HG03378 (cell line): ENCODE data around the gene MMP17.

Experiments
- ATAC-seq: cut with Tn5 transposase; IDR thresholded peaks from one replicate; pipeline ENCODE4 v1.9.1; 2021; ENCODE audit warnings: mild to moderate bottlenecking, moderate library complexity; ENCODE audit not compliant: unreplicated experiment

The MMP17 gene

DNA sequence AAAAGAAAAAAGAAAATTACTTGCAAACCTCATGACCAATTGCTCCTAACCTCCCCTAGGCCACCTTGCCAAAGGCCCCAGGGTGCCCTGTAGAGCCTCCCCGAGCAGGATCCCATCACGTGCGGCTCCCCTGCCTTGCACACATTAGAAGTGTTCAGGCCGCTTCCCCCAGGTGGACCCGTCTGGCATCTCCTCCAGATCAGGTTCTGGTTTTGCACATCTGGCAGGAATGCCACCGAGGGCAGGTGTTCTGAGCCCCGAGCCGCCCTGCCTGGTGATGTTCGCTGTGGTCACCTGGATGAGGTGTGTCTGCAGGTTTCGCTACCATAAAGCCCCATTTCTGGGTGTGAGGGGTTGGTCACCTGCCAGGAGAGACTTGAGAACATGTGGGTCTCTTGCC is 19.3 kb downstream of the MMP17 start:
- ATAC-seq, result no peak

DNA sequence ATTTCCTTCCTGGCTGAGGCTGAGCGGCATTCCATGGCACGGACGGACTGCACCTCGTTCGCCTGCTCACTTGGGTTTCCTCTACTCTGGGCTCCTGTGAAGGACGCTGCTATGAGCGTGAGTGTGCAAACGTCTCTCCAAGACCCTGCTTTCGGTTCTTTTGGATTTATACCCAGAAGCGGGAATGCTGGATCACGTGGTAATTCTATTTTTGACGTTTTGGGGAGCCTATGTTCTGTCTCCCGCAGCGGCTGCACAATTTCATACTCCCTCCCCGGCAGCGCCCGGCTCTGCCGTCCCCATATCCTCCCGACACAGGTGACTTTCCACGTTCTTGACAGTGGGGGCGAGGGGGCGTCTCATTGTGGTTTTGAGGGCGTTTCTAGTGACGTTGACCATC is 20.6 kb downstream of the MMP17 start:
- ATAC-seq, result no peak

DNA sequence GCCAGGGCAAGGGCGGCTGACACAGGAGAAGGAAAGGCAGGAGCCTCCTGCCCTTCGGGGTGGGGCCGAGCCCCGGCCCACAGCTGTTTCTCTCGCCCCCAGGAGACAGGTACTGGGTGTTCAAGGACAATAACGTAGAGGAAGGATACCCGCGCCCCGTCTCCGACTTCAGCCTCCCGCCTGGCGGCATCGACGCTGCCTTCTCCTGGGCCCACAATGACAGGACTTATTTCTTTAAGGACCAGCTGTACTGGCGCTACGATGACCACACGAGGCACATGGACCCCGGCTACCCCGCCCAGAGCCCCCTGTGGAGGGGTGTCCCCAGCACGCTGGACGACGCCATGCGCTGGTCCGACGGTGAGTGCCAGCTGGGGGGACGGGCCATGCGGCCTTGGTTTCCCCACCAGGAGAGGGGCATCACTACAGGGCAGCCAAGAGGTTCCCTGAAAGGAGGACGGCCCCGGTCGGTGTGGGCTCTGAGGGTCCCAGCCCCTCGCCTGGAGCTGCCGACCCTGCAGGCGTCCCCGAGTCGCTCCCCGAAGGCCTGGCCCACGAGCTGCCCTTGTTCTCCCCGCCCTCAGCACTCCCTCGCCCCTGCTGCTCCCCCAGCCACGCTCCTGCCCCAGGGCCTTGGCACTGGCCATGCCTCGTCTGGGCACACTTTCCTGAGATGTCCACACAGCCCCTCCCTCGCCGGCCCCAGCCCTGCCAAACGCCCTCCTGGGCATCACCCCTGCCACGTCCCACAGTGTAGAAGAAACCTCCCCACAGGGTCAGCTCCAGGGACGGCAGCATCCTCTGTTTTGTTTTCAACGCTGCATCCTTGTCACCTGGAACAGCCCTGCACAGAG is 21.7 kb downstream of the MMP17 start:
- no peak for ATAC-seq

DNA sequence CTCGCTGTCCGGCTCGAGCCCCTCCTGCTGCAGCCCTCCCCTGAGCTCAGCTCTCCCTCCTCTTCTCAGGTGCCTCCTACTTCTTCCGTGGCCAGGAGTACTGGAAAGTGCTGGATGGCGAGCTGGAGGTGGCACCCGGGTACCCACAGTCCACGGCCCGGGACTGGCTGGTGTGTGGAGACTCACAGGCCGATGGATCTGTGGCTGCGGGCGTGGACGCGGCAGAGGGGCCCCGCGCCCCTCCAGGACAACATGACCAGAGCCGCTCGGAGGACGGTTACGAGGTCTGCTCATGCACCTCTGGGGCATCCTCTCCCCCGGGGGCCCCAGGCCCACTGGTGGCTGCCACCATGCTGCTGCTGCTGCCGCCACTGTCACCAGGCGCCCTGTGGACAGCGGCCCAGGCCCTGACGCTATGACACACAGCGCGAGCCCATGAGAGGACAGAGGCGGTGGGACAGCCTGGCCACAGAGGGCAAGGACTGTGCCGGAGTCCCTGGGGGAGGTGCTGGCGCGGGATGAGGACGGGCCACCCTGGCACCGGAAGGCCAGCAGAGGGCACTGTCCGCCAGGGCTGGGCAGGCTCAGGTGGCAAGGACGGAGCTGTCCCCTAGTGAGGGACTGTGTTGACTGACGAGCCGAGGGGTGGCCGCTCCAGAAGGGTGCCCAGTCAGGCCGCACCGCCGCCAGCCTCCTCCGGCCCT is 22.8 kb downstream of the MMP17 start:
- ATAC-seq, result no peak

DNA sequence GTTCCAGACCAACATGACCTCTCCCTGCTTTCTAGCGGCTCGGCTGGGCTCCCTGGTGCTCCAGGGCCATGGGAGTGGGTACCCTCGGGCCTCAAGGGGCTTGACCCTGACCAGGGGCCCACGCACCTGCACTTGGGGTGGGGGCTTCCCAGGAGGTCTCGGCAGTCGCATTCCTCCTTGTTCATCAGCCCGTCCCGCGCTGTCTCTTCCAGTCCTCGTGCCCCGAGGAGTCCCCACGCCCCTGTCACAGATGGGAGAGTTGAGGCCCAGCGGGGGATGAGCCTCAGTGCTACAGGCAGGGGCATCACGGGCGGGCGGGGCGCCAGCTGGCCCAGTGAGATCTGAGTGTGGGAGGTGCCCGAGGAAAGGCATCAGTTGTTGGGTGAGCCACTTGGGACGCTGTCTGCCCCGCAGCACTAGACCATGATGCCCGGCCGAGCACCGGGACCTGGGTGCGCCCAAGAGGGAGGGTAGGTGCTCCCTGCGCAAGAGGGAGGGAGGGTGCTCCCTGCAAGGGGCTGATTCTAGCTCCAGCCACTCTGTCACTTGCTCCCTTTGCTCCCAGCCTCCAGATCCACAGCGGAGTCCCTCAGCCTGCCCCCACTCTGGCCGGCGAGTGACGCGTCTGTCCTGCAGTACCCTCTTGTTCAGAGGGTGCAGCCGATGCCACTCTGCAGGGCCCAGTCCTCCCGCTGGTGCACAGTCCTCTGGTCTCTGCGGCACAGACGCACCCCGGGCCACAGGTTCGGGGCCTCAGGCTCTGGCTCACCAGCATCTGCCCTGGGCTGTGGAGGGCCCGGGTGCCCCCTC is 23.8 kb downstream of the MMP17 start:
- ATAC-seq, result no peak

DNA sequence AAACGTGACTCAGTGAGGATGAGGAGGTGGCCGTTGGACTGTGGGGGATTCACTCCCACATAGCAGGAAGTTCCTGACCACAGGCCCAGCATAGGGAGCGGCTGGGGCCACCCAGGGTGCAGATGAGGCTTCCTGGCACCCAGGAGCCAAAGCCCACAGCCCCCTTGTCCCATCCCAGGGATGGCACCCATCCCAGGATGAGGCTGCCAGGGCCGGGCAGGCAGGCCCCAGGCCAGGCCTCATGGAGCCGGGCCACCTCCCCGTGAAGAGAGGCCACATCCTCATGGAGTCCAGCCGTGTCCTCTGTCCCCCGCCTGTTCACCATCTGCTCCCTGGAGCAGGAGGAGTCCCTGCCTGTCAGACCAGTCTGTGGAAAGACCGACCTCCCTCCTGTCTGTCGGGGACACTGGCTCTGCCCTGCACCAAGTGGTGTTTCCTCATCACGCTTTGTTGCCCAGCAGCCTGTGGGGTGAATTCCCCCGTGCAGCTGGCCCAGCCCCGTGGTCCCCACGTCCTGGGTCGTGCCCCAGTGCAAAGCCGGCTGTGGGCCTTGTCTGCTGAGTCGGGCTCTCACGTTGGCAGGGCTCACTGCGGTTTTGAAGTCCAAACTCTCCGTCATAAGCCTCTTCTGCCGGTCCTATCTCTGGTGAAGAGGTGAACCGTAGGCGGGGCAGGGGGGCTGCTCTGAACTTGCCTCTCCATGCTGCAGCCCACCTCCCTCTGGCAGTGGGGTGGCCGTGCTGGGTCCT is 24.5 kb downstream of the MMP17 start:
- no peak for ATAC-seq

DNA sequence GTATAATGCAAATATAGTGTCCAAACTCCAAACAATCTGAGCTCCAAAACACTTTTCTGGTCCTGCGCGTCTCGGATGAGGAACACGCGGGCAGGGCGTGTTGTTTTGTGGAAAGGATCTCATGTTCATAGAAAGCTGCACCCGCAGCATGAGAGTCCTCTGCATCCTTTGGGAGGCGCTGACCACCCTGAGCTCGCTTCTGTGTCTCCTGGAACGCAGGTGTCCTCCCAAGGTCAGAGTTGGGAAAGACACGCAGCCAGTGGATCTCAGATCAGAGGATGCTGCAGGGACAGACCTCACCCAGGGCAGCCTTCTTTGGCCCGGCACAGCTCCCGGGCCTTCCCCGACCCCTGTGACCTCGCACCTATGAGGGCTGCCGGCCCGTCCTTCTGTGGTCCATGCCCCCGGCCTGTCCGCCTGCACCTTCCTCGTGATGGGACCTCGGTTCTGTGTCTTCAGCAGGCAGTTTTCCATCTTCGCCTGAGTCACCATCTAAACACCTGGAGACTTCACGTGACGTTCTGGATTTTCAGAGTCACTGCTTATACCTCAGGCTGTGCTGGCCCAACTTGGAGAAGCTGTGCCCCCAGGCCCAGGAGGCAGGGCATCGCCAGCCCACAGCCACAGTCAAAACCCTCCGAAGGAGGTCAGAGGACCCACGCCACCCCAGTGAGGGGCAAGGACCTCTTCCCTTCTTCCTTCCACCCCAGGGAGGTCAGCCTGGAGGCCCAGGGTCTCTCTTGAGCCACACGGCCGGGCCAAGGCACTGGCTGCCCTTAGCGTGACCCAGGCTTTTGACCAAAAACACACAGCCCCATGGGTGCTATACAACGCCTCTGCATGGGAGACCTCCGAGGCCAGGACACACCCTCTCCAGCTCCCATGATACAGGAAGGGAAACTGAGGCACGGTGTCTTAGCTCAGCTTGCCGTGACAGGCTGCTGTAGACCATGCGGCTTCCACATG is 25.9 kb downstream of the MMP17 start:
- no peak for ATAC-seq

DNA sequence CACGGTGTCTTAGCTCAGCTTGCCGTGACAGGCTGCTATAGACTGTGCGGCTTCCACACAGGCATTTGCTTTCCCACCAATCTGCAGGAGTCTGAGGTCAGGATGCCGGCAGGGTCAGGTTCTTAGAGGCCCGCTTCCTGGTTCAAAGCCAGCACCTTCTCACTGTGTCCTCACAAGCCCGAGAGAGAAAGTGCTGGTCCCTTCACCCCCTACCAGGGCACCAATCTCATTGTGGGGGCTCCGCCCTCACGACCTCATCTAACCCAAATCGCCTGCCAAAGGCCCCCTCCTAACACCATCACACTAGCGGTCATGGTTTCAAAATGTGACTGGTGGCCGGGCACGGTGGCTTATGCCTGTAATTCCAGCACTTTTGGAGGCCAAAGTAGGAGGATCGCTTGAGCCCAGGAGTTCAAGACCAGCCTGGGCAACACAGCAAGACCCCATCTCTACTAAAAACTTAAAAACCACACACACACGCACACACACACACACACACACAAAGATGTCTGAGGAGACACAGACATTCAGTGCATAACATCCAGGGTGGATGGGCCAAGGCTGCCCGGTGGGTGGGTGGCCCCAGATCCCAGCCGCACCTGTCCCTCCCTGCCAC is 26.8 kb downstream of the MMP17 start:
- no peak for ATAC-seq

DNA sequence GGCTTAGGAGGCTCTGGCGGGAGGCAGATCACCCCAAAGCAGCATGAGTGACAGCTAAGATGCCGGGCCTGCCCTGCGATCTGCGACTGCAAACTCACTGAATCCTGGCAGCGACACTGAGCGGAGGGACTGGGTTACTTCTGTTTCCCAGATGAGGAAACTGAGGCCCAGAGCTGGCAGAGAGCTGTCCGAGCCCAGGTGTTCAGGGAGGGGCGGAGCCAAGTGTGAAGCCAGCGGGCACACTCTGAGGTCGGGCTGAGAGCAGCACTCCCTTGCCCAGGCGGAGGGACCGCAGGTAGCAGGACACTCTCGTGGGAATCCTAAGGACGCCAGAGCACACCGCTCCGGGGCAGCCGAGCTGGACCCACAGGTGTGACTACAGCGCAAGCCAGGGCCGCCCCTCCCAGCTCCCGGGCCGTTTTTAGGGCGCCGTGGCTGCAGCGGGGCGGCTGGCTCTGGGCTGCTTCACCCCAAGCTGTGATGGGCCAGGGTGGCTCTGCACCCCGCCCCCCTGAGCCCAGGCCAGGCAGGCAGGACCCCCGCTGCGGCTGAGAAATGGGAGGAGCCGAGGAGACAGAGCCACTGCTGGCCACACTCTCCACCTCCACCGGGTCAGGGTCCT is 27.4 kb downstream of the MMP17 start:
- no peak for ATAC-seq

DNA sequence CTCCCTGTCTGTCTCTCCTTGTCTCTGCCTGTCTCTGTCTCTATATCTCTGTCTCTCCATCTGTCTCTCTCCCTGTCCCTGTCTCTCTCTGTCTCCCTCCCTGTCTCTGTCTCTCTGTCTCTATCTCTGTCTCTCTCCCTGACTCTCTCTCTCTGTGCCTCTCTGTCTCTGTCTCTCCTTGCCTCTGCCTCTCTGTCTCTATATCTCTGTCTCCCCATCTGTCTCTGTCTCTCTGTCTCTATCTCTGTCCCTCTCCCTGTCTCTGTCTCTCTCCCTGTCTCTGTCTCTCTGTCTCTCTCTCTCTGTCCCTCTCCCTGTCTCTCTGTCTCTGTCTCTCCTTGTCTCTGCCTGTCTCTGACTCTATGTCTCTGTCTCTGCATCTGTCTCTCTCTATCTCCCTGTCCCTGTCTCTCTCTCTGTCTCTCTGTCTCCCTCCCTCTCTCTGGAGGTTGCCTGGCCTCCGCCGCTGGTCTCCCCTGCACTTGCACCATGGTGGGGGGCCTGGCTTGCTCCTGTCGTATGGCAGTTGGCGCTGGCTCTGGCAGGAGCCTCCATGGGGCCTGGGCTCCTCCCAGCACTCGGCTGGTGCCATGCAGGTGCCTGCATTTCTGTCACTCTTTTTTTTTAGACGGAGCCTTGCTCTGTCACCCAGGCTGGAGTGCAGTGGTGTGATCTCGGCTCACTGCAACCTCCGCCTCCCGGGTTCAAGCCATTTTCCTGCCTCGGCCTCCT is 28.3 kb downstream of the MMP17 start:
- ATAC-seq, result no peak

DNA sequence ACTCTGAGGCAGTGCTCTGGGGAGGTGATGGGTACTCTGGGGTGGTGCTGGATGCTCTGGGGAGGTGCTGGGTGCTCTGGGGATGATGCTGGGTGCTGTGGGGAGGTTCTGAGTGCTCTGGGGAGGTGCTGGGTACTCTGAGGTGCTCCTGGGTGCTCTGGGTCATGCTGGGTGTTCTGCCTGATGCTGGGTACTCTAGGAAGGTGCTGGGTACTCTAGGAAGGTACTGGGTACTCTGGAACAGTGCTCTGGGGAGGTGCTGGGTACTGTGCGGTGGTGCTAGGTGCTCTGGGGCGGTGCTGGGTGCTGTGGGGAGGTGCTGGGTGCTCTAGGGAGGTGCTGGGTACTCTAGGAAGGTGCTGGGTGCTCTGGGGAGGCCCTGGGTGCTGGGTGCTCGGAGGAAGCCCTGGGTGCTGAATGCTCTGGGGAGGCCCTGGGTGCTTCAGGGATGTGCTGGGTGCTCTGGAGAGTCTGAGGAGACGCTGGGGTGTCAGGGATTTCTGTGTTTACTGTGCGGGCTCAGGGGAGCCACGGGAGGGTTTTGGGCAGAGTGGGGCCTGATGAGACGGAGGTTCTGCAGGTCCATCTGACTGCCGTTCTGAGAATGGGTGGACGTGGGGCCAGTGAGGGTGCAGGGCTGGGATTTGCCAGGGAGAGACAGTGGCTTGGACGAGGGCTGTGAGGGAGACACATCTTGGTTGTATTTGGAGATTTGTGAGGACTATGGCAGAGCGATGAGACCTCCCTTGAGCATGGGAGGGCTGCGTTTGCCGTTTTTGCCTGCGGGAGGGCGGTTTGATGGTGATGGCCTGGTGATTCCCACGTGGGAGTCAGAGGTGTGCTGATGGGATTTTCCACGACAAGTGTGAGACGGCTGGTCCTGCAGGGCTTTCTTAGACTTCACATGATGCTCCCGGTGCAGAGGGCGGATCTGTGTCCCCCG is 30.0 kb downstream of the MMP17 start:
- ATAC-seq, result no peak

DNA sequence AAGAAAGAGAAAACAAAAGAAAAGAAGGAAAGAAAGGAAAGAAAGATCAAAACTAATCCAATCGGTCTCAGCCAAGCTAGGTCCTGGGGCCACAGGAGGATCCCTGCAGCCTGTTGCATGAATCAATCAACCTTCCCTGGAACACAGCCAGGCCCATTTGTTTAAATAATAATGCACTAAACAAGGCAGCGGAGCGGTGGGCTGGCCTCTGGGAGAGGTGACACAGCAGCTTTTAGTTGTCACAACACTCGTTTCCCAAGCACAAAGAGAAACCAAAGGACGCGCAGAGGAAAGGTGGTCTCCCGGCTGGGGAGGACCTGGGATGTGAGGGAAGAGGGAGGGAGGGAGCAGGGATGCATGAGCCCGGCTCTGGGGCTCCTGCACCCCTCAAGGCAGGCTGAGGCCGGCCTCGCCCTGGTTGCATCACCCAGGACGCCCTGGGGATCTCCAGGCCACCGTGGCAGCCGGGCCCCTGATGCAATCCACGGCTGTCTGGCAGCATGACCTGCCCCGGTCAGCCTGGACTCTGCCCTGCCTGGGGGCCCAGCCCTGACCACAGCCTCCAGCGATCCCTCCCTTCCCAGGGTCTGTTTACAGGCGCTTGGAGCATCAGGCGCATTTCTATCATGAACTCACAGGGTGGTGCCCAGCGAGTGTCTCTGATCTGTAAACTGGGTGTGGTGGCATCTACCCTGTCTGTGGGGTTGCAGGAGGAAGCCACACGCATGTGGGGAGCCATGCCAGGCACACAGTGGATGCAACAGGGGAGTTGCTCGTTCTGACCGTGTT is 32.5 kb downstream of the MMP17 start:
- no peak for ATAC-seq

DNA sequence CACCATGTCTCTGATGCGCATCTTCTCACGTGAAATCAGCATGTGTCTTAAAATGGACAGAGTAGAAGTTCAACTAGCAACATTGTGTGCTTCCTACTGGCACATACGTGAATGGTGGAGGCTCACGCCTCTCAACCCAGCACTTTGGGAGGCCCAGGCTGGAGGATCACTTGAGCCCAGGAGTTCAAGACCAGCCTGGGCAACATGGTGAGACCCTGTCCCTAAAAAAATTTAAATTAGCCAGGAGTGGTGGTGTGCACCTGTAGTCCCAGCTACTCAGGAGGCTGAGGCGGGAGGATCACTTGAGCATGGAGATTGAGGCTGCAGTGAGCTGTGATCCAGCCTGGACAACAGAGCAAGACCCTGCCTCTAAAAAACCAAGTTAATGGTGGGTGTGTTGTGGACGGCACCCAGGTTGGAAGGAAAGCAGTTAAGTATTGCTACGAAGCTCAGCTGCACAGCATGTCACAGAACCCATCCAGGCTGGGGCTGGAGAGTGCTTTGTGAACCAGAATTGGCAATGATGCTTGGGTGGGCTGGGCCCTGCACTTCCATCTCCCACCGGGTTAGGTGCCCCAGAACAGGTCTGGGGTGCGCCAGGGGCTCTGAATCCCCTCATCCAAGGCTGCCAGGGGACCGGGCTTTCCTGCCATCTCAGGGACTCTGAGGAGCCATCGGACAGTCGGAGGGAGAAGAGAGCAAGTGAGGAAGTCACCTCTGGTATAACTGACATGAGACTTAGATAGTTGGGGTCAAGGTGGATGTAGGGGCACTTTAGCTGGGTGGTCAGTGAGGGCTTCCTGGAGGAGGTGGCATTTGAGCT is 33.3 kb downstream of the MMP17 start:
- no peak for ATAC-seq

DNA sequence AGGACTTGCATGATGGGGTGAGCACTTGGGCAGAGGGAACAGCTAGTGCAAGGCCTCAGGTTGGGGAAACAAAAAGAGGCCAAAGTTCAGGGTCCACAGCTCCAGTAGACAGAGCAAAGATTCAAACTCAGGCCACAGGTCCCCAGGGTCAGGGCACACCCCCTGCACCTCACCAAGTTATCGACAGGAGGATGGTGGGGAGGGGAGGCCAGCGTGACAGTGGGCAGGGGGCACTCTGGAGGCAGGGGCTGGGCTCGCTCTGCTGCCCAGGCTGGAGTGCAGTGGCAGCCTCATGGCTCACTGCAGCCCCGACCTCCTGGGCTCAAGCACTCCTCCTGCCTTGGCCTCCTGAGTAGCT is 33.9 kb downstream of the MMP17 start:
- no peak for ATAC-seq

DNA sequence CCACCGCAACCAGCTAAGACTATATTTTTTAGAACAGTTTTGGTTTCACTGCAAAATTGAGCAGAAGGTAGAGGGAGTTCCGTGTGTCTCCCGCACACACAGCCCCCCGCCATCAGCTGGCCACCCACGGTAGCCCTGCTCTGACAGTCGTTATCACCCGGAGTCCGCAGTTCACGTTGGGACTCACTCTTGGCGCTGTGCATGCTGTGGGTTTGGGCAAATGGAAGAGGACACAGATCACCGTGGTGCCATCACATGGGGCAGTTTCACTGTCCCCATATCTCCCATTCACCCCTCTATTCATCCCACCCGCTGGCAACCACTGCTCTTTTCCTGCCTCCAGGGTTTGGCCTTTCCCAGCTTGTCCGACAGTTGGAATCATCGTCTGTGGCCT is 34.4 kb downstream of the MMP17 start:
- ATAC-seq, result no peak
